Activated CD8-positive, alpha-beta T cell treated with anti-CD3 and anti-CD28 coated beads for 36 hours (primary cell): ENCODE data around the gene CDCA8. TPM values are rescaled to one million over a fixed set of nuclear protein-coding genes. Genes with fewer than 3 reads are reported as not detected.

Experiments
- ATAC-seq: fragments of 200-7000 bp; cut with Tn5 transposase; one replicate; pipeline ENCODE4 v1.10.0; 2021; ENCODE audit warnings: mild to moderate bottlenecking, moderate library complexity
- CTCF ChIA-PET: fragments of 350-600 bp; sonication (Branson Sonifier 250); formaldehyde crosslinking; loops from one replicate; lab custom pipeline; 2021; ENCODE audit warnings: antibody characterized with exemption; lab: Charles Lee
- POLR2A ChIA-PET: fragments of 350-600 bp; sonication (Branson Sonifier 250); formaldehyde crosslinking; loops from one replicate; lab custom pipeline; 2021; ENCODE audit warnings: antibody characterized with exemption; lab: Charles Lee
- DNase-seq: peaks from one replicate; pipeline ENCODE4 v3.0.0-alpha.2; 2020
- H3K27ac Mint-ChIP-seq: one replicate; pipeline ENCODE4 v1.8.0; 2021; ENCODE audit warnings: mild to moderate bottlenecking, mixed read lengths
- H3K27me3 Mint-ChIP-seq: one replicate; pipeline ENCODE4 v1.8.0; 2021; ENCODE audit warnings: mixed read lengths
- H3K36me3 Mint-ChIP-seq: one replicate; pipeline ENCODE4 v1.8.0; 2021; ENCODE audit warnings: low read depth, mixed read lengths
- H3K4me1 Mint-ChIP-seq: one replicate; pipeline ENCODE4 v1.8.0; 2021; ENCODE audit warnings: low read depth, mixed read lengths
- H3K4me3 Mint-ChIP-seq: one replicate; pipeline ENCODE4 v1.8.0; 2021; ENCODE audit warnings: mild to moderate bottlenecking, moderate library complexity, mixed read lengths
- H3K9me3 Mint-ChIP-seq: one replicate; pipeline ENCODE4 v1.8.0; 2021; ENCODE audit warnings: mixed read lengths
- intact Hi-C: fragments of 100-400 bp; cut with micrococcal nuclease; formaldehyde crosslinking; loops from one replicate; pipeline ENCODE4 v1.10.0; 2022
- total RNA-seq, 2 experiments: library from RNA; stranded (reverse); gene quantifications; one replicate each; pipeline ENCODE4 v1.2.3, GENCODE V29; 2021
- TF ChIP-seq, protein P1 (sequence below): fragments of 200-600 bp; IDR thresholded peaks from one replicate; pipeline ENCODE4 v1.8.0; 2022; ENCODE audit warnings: antibody characterized with exemption, mild to moderate bottlenecking

The CDCA8 gene
- total RNA-seq, 2 experiments from 2014 or later, result 53.7 to 56.0 TPM

DNA sequence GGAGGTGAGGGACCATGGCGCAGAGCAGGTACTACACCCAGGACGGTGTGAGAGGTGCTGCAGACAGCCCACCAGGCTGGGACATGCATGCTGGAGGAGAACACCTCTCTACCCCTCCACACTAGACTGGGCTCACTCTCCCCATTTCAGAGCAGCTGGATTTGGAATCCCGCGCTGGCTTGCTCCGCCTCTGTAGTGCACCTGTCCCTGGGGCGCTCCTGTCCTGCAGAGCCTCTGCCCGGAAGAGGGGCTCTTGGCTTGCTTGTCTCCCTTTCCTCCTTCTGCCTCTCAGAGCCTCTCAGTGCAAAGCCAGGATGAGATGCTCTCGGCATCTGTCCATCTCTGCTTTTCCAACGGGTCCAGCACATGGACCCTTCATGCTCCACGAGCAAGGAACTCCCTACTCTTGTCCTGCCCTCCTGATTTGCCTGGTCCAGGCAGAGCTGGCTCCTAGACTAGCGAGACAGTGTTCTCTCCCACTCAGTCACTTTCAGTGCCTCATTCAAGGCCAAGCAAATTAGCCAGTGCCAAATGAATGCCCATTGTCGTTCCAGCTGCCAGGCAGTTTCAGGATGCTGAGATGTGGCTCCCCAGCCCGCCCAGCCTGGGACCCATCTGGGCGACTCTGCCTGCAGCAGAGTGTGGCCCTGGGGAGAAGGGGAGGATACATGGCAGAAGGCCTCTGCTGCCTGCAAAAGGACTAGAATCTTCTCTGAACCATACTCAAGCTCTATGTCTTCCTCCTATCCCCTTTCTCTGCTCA is 33.7 kb downstream of the CDCA8 start:
- Mint-ChIP-seq H3K9me3 (no peaks in the 10 kb centered on the region), H3K27me3 (peaks cover 19% of the 10 kb centered on the region), H3K27ac (no peak overlapping the region), H3K36me3 (no peaks in the 10 kb centered on the region), H3K4me3 (no peak overlapping the region), H3K4me1 (no peaks in the 10 kb centered on the region)
- ChIA-PET POLR2A (no interaction called here), CTCF (no interaction called here)
- TF ChIP-seq, protein P1, sequence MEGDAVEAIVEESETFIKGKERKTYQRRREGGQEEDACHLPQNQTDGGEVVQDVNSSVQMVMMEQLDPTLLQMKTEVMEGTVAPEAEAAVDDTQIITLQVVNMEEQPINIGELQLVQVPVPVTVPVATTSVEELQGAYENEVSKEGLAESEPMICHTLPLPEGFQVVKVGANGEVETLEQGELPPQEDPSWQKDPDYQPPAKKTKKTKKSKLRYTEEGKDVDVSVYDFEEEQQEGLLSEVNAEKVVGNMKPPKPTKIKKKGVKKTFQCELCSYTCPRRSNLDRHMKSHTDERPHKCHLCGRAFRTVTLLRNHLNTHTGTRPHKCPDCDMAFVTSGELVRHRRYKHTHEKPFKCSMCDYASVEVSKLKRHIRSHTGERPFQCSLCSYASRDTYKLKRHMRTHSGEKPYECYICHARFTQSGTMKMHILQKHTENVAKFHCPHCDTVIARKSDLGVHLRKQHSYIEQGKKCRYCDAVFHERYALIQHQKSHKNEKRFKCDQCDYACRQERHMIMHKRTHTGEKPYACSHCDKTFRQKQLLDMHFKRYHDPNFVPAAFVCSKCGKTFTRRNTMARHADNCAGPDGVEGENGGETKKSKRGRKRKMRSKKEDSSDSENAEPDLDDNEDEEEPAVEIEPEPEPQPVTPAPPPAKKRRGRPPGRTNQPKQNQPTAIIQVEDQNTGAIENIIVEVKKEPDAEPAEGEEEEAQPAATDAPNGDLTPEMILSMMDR, result no peak
- intact Hi-C loops, result no loop called here
- ATAC-seq, result no peak
- DNase-seq, result no peak

DNA sequence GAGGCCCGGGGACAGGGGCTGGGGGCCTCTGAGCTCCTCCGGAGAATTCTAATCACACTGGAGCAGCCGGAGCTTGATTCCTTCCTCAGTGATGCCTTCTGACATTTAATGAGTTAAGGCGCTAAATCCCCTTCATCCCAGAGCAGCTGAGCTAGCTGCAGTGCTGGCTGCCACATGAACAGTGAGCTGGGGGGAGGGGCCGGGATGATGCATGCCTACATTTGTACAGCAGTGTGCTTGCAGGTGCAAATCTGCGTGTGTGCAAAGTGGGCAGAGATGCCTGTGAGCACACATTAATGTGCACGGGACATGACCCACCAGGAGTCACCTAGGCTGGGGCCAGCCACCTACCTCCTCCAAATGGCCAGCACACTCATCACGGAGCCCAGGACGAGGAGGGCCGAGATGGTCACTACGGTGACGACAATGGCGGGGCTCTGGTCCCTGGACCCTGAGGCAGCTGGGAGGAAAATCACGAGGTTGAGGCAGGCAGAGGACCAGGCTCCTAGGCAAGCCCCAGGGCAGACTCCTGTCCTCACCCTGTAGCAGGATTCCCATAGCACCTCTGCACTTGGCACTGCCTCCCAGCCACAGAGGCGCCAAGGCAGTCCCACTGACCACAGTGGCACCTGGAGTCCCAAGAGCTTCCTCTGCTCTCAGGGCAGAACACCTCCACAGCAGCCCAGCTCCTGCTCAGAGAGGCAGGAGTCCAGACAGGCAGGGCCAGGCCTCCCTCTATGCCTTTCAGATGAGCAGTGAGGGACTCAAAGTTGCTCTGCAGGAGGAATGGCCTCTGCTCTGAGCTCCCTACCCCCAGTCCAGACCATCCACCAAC is 34.7 kb downstream of the CDCA8 start:
- Mint-ChIP-seq H3K27me3 (peaks cover 22% of the 10 kb centered on the region), H3K4me1 (no peaks in the 10 kb centered on the region), H3K4me3 (no peak overlapping the region), H3K9me3 (no peaks in the 10 kb centered on the region), H3K36me3 (no peaks in the 10 kb centered on the region), H3K27ac (no peak overlapping the region)
- ATAC-seq (no peak), DNase-seq (no peak)
- TF ChIP-seq, protein P1, result no peak
- POLR2A ChIA-PET, result interaction anchor here (0.9 kb wide), 1 partner anchor 14 kb away, joined by 3 read pairs; no protein-coding TSS in a partner anchor
- CTCF ChIA-PET, result no interaction called here
- intact Hi-C loops, result no loop called here

DNA sequence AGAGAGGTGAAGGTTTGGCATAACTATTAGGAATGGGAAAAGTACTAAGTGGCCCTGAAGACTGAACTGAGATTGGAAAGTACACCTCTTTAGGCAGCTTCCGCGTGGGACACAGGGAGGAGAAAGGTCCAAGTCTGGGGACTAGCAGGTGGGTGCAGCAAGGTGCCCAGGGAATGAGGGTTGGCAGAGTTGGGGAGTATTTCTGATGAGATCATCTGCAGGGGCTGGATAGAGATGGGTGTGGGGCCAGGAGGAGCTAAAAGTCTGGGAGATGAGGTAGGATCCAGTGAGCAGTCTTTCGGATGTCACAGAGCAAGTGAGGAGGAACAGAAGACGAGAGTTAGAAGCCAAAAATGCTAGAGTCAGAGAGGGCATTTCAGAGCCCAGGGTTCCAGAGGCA is 36.1 kb downstream of the CDCA8 start:
- Mint-ChIP-seq H3K9me3 (no peaks in the 10 kb centered on the region), H3K27ac (no peak overlapping the region), H3K27me3 (peaks cover 30% of the 10 kb centered on the region), H3K4me1 (no peaks in the 10 kb centered on the region), H3K4me3 (no peak overlapping the region), H3K36me3 (no peaks in the 10 kb centered on the region)
- DNase-seq (no peak), ATAC-seq (no peak)
- CTCF ChIA-PET, result no interaction called here
- POLR2A ChIA-PET, result interaction anchor here (1.1 kb wide), 1 partner anchor 52 kb away, joined by 3 read pairs; no protein-coding TSS in a partner anchor
- TF ChIP-seq, protein P1, result no peak
- intact Hi-C loops, result no loop called here

DNA sequence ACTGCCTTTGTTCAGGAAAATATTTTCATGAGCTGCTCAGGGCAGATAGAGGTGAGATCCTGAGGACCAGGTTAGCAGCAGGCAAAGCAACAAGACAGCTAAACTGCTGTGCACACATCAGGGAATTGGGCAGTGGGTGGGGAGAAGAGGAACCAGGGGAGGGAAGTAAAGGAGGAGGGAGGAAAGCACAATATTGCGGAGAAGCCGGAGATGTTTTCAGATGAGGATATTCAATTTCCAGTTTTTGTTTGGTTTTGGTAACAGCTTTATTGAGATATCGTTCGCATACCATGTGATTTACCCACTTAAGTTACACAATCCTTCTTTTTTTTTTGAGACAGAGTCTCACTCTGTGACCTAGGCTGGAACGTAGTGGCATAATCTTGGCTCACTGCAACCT is 38.1 kb downstream of the CDCA8 start:
- ATAC-seq (no peak), DNase-seq (no peak)
- Mint-ChIP-seq H3K9me3 (no peaks in the 10 kb centered on the region), H3K4me3 (no peak overlapping the region), H3K27me3 (peaks cover 44% of the 10 kb centered on the region), H3K27ac (no peak overlapping the region), H3K36me3 (no peaks in the 10 kb centered on the region), H3K4me1 (no peaks in the 10 kb centered on the region)
- TF ChIP-seq, protein P1, result no peak
- intact Hi-C loops, result no loop called here
- POLR2A ChIA-PET, result interaction anchor here (0.6 kb wide), 1 partner anchor 53 kb away, joined by 3 read pairs; no protein-coding TSS in a partner anchor
- CTCF ChIA-PET, result interaction anchor here (0.7 to 0.9 kb wide), 2 partner anchors 13 to 18 kb away, joined by 3 read pairs; no protein-coding TSS in a partner anchor
